ENCODE measurements around the gene LAD1. TPM values are rescaled to one million over a fixed set of nuclear protein-coding genes. Genes with fewer than 3 reads are reported as not detected.

The LAD1 gene
- total RNA-seq, 1 experiment from 2014 or later: 30.1 TPM

- Histone ChIP-seq H3K23ac (ENCODE audit: insufficient read length, low read depth, low read length) (no peak overlapping the region), H3K56ac (ENCODE audit: insufficient read length, low read depth, low read length) (no peak overlapping the region), H2BK5ac (ENCODE audit: insufficient read length, low read length) (no peak overlapping the region), H4K20me1 (ENCODE audit: control insufficient read depth, insufficient read depth, insufficient read length) (no peaks in the 10 kb centered on the region), H2BK12ac (ENCODE audit: insufficient read length, low read depth, low read length) (no peak overlapping the region), H3K9me3 (ENCODE audit: control insufficient read depth, low read depth, low read length) (no peaks in the 10 kb centered on the region), H3K9ac (ENCODE audit: extremely low read depth, insufficient read length, low read length) (no peak overlapping the region), H2AFZ (ENCODE audit: low read length) (no peak overlapping the region), H2AK5ac (ENCODE audit: insufficient read length, low read length) (no peak overlapping the region), H3K18ac (ENCODE audit: insufficient read length, low read depth, low read length) (no peak overlapping the region), H2BK120ac (ENCODE audit: low read depth, low read length, poor library complexity, severe bottlenecking) (no peak overlapping the region), H3K4me1 (ENCODE audit: insufficient read depth, low read length) (no peaks in the 10 kb centered on the region), H3K4ac (ENCODE audit: low read depth, low read length) (no peak overlapping the region), H3K79me1 (ENCODE audit: insufficient read depth, low read depth, low read length, poor library complexity, severe bottlenecking) (no peaks in the 10 kb centered on the region), H4K91ac (ENCODE audit: insufficient read length, low read depth, low read length) (no peak overlapping the region), H3K14ac (ENCODE audit: insufficient read depth, low read length) (no peak overlapping the region), H3T11ph (ENCODE audit: low read length) (no peak overlapping the region), H3K27ac (ENCODE audit: insufficient read length, low read depth, low read length) (no peak overlapping the region), H3K79me2 (ENCODE audit: insufficient read depth, low read length) (no peaks in the 10 kb centered on the region), H2BK15ac (ENCODE audit: low read depth, low read length) (no peak overlapping the region), H4K8ac (replicated peaks; ENCODE audit: insufficient read length, low read depth, low read length) (no peak overlapping the region), H3K4me2 (ENCODE audit: insufficient read depth, insufficient read length, low read length) (no peak overlapping the region), H2BK20ac (ENCODE audit: low read depth, low read length, poor library complexity, severe bottlenecking) (no peak overlapping the region), H4K5ac (ENCODE audit: insufficient read length, low read depth, low read length) (no peak overlapping the region), H3K23me2 (ENCODE audit: insufficient read length, low read depth, low read length, poor library complexity, severe bottlenecking) (no peaks in the 10 kb centered on the region), H3K27me3 (ENCODE audit: insufficient read depth, low read length) (no peaks in the 10 kb centered on the region)
- Mint-ChIP-seq H3K9me3 (no peaks in the 10 kb centered on the region), H3K27me3 (ENCODE audit: low read depth) (no peaks in the 10 kb centered on the region; the same call in none of the 2 replicates), H3K4me3 (no peak overlapping the region), H3K27ac (no peak overlapping the region; a peak in 1 of 7 replicates), H3K4me1 (peaks cover 6 to 19% of the 10 kb centered on the region in 2 experiments), H3K36me3 (ENCODE audit: insufficient read depth in 1 of 3, low read depth in 3 of 3) (no peaks in the 10 kb centered on the region)
- no CpG with 5 or more reads among the region's 5 CpGs for WGBS (ENCODE audit: extremely low coverage, insufficient read length, low lambda C conversion rate)
- TF ChIP-seq, protein P1, sequence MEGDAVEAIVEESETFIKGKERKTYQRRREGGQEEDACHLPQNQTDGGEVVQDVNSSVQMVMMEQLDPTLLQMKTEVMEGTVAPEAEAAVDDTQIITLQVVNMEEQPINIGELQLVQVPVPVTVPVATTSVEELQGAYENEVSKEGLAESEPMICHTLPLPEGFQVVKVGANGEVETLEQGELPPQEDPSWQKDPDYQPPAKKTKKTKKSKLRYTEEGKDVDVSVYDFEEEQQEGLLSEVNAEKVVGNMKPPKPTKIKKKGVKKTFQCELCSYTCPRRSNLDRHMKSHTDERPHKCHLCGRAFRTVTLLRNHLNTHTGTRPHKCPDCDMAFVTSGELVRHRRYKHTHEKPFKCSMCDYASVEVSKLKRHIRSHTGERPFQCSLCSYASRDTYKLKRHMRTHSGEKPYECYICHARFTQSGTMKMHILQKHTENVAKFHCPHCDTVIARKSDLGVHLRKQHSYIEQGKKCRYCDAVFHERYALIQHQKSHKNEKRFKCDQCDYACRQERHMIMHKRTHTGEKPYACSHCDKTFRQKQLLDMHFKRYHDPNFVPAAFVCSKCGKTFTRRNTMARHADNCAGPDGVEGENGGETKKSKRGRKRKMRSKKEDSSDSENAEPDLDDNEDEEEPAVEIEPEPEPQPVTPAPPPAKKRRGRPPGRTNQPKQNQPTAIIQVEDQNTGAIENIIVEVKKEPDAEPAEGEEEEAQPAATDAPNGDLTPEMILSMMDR (conservative IDR thresholded peaks at IDR 0.05): no peak
- DNase-seq: no peak
These were observed 42.9 kb downstream of the LAD1 start for GRCh38 chr1:201356236-201356635.
